ENCODE data around the gene MXRA7.
A peak's percentile ranks its signal among the peaks of the same experiment; 100 is the strongest.

The MXRA7 gene

GRCh38 chr17:76710863-76711611 is at the start of gene MXRA7:
Gene MXRA7 (minus strand): TSS chr17:76710965. CDS start chr17:76710946, 19 bp downstream.
- peak; percentile 33 for TF ChIP-seq MAX (IDR thresholded peaks at IDR 0.05)
- 0 out of 2 replicates have a peak, but pooled peaks have one; percentile 16 for TF ChIP-seq YY1 (IDR thresholded peaks at IDR 0.05; ENCODE audit: low read depth)
- TF ChIP-seq EGR1 (IDR thresholded peaks at IDR 0.05) = peak; percentile 67
- TF ChIP-seq CREB1 (IDR thresholded peaks at IDR 0.05; ENCODE audit: low read depth) = peak; percentile 13; the same call in 1 of the 2 replicates
- no peak; the same call in 1 of the 2 replicates for TF ChIP-seq ZBTB7A (IDR thresholded peaks at IDR 0.05; ENCODE audit: low read depth)

GRCh38 chr17:76758570-76758969 is 47.8 kb upstream of the MXRA7 start:
- TF ChIP-seq YY1 (IDR thresholded peaks at IDR 0.05; ENCODE audit: low read depth) (no peak), CREB1 (IDR thresholded peaks at IDR 0.05; ENCODE audit: low read depth) (no peak), EGR1 (IDR thresholded peaks at IDR 0.05) (no peak), RAD21 (IDR thresholded peaks at IDR 0.05; ENCODE audit: low read depth) (no peak), TEAD4 (IDR thresholded peaks at IDR 0.05) (no peak), EP300 (IDR thresholded peaks at IDR 0.05; ENCODE audit: borderline replicate concordance) (no peak), NFIC (IDR thresholded peaks at IDR 0.05) (no peak), ZBTB7A (IDR thresholded peaks at IDR 0.05; ENCODE audit: low read depth) (no peak), TCF12 (IDR thresholded peaks at IDR 0.05; ENCODE audit: low read depth) (no peak), CEBPB (IDR thresholded peaks at IDR 0.05) (no peak), REST (IDR thresholded peaks at IDR 0.05; ENCODE audit: low read depth) (no peak), MAX (IDR thresholded peaks at IDR 0.05) (no peak), FOXM1 (IDR thresholded peaks at IDR 0.05; ENCODE audit: borderline replicate concordance, low read depth) (no peak), TAF1 (IDR thresholded peaks at IDR 0.05; ENCODE audit: low read depth) (no peak)

GRCh38 chr17:76757256-76757655 is 46.5 kb upstream of the MXRA7 start:
- TF ChIP-seq EGR1 (IDR thresholded peaks at IDR 0.05) = no peak
- TF ChIP-seq TCF12 (IDR thresholded peaks at IDR 0.05; ENCODE audit: low read depth) = no peak
- no peak for TF ChIP-seq YY1 (IDR thresholded peaks at IDR 0.05; ENCODE audit: low read depth)
- TF ChIP-seq USF1 (IDR thresholded peaks at IDR 0.05) = no peak
- TF ChIP-seq CEBPB (IDR thresholded peaks at IDR 0.05) = no peak
- TF ChIP-seq RAD21 (IDR thresholded peaks at IDR 0.05; ENCODE audit: low read depth) = no peak
- no peak for TF ChIP-seq NFIC (IDR thresholded peaks at IDR 0.05)
- no peak for TF ChIP-seq CREB1 (IDR thresholded peaks at IDR 0.05; ENCODE audit: low read depth)

GRCh38 chr17:76755285-76755684 is 44.5 kb upstream of the MXRA7 start:
- no peak for TF ChIP-seq CREB1 (IDR thresholded peaks at IDR 0.05; ENCODE audit: low read depth)
- TF ChIP-seq YY1 (IDR thresholded peaks at IDR 0.05; ENCODE audit: low read depth) = no peak
- TF ChIP-seq NFIC (IDR thresholded peaks at IDR 0.05) = no peak
- TF ChIP-seq MAX (IDR thresholded peaks at IDR 0.05) = no peak
- no peak for TF ChIP-seq RAD21 (IDR thresholded peaks at IDR 0.05; ENCODE audit: low read depth)
- no peak for TF ChIP-seq TAF1 (IDR thresholded peaks at IDR 0.05; ENCODE audit: low read depth)
- TF ChIP-seq CEBPB (IDR thresholded peaks at IDR 0.05) = no peak
- TF ChIP-seq TEAD4 (IDR thresholded peaks at IDR 0.05) = no peak
- TF ChIP-seq EP300 (IDR thresholded peaks at IDR 0.05; ENCODE audit: borderline replicate concordance) = no peak
- TF ChIP-seq FOXM1 (IDR thresholded peaks at IDR 0.05; ENCODE audit: borderline replicate concordance, low read depth) = no peak
- TF ChIP-seq REST (IDR thresholded peaks at IDR 0.05; ENCODE audit: low read depth) = no peak

- TF ChIP-seq TEAD4 (IDR thresholded peaks at IDR 0.05) (no peak), MAX (IDR thresholded peaks at IDR 0.05) (no peak), ZBTB7A (IDR thresholded peaks at IDR 0.05; ENCODE audit: low read depth) (no peak), CREB1 (IDR thresholded peaks at IDR 0.05; ENCODE audit: low read depth) (no peak), FOXM1 (IDR thresholded peaks at IDR 0.05; ENCODE audit: borderline replicate concordance, low read depth) (no peak), CEBPB (IDR thresholded peaks at IDR 0.05) (no peak), TCF12 (IDR thresholded peaks at IDR 0.05; ENCODE audit: low read depth) (no peak), TAF1 (IDR thresholded peaks at IDR 0.05; ENCODE audit: low read depth) (no peak), EP300 (IDR thresholded peaks at IDR 0.05; ENCODE audit: borderline replicate concordance) (no peak), YY1 (IDR thresholded peaks at IDR 0.05; ENCODE audit: low read depth) (no peak), NFIC (IDR thresholded peaks at IDR 0.05) (no peak), USF1 (IDR thresholded peaks at IDR 0.05) (no peak), REST (IDR thresholded peaks at IDR 0.05; ENCODE audit: low read depth) (no peak), RAD21 (IDR thresholded peaks at IDR 0.05; ENCODE audit: low read depth) (no peak), EGR1 (IDR thresholded peaks at IDR 0.05) (no peak)
Measured at GRCh38 chr17:76753061-76753961, 42.5 kb upstream of the MXRA7 start.

Measured in Ishikawa (cell line).